GM10847 (cell line): ENCODE measurements around the gene AASDH.

Experiments
- POLR2A ChIP-seq: IDR thresholded peaks from 2 replicates; pipeline ENCODE4 v1.6.1; 2011; ENCODE audit not compliant: insufficient read length; ENCODE audit errors: extremely low read depth

The AASDH gene

DNA sequence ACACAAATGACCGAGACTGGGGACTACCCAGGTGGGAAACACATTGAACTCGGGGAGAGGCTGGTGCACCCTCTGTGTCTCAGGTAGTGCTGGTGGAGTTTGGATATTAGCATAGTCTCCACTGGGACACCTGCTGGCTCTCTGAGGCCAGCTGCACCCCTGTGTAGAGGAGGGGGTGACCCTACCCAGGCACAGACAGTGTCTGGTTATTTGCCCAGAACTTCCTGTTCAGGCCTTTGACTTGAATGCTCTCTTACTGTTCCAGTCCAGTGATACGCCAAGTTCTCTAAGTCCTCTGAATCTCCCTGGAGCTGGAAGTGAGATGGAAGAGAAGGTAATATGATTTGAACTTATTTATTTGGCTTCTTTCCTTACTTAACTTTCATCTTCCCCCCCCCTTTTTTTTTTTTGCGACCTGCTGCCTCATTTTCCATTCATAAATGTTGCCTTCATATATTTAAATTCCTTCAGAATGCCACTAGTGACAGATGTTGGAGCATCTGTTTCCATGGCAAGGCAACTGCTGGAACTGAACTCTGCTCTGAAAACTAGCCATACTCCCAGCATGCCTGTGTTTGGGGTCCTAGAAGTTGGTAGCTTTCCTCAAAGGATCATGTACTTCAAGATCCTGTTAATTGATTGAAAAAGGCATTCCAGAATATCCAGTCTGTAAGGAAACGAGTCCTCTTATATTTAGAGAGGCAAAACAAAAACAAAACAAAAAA is 76.7 kb downstream of the AASDH start:
- TF ChIP-seq POLR2A: no peak

DNA sequence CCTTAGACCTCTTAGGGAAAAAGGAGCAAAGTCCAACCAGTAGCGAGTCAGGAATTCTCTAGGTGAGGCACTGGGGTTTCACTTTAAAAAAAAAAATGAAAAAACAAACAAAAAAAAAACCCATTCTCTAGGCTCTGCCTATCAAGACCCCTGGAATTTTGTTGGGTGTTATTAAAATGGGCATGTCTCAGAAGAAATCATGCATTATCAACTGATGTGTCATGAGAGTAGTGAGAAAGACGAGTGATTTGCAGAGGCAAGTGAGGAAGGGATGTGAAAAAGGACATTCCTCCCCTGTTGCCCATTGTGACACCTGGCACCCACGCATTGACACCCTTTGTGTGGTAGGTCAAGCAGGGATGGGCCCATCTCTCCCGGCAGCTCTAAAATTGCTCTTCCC is 78.9 kb downstream of the AASDH start:
- no peak for TF ChIP-seq POLR2A

DNA sequence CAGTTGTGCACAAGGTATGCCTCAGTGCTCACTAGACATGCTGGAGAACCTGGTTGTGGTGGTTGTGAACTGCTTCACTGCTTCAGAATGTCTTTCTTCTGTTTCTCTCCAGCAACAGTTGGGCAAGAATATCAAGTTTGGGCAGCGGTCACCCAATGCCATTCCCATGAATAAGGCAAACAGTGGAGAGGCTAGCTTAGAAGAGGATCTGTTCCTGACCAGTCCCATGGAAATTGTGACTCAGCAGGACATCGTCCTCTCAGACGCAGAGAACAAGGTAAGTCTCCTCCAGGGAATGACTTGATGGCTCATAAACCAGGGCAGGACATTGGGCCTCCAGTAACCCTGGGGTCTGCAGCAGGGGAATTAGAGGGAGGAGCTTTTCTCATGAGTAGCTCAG is 79.9 kb downstream of the AASDH start:
- no peak for TF ChIP-seq POLR2A

DNA sequence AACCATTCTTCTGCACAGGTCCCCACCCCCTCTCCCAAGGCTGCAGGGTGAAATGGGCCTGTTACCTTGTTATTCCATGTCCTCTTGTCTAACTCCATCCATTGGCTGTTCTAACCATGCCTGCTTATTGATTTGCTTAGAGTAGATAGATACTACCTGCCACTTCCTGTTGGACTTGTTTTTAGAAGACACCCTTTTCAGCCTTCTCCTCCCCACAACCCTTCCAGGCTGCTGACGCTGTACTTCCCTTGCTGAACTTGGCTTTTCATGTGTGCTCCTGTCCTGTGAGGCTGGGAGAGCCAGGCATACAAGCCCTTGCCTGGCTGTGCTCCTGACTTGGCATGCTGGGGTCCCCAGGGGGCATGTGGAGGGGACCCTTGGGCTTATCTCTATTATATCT is 81.9 kb downstream of the AASDH start:
- TF ChIP-seq POLR2A: no peak

DNA sequence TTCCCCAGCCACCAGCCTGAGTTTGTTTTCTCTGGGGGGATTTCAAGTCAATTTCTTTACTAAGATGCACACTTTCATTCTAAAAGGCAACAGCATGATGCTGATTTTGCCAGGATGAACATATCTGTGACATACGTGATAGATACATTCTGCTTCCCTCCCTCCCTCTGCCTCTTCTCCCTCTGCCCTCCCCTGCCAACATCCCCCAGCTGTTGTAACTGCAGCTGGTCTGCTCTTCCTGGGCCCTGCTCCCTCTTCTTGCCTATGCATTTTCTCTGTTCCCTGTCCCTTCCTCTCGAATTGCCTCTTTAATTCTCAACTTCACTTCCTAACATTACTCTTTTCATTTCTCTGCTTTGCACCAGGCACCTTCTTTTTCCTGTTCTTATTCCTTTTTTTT is 83.4 kb downstream of the AASDH start:
- no peak for TF ChIP-seq POLR2A

DNA sequence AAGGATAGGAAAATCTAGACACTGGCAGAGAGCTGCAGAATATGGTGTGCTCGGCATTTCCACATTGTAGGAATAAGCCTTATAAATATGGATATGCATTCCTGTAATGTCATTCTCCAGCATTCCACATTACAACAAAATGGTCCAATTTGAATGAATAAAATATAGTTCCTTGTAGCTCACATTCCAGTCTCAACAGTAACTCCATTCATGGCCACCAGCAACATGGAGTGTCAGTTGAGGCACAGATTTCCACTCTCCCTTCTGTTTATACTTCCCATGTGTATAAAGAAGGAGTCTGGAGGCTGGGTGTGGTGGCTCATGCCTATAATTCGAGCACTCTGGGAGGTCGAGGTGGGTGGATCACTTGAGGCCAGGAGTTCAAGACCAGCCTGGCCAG is 84.5 kb downstream of the AASDH start:
- TF ChIP-seq POLR2A: no peak

DNA sequence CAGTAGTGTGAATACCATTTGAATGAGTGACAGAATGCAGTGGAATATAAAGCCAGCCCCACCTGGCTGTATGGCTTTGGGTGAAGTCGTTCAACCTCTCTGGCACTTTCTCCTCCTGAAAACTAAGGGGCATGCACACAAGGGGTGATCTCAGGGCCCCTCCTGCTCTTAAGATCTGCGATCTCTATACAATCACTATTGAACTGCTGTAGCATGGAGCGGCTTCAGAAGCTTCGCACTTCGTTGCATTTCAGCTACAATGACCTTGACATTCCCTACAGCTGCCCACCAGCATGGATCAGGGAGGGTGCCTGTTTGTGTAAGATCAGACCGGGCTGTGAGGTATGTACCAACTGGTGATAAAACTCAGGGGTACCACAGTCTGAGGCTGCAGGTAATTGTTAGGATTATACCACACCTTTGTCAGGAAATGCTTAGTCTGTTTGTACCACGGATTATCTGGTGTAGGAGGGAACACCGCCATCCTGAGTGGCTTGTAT is 85.2 kb downstream of the AASDH start:
- TF ChIP-seq POLR2A: no peak

DNA sequence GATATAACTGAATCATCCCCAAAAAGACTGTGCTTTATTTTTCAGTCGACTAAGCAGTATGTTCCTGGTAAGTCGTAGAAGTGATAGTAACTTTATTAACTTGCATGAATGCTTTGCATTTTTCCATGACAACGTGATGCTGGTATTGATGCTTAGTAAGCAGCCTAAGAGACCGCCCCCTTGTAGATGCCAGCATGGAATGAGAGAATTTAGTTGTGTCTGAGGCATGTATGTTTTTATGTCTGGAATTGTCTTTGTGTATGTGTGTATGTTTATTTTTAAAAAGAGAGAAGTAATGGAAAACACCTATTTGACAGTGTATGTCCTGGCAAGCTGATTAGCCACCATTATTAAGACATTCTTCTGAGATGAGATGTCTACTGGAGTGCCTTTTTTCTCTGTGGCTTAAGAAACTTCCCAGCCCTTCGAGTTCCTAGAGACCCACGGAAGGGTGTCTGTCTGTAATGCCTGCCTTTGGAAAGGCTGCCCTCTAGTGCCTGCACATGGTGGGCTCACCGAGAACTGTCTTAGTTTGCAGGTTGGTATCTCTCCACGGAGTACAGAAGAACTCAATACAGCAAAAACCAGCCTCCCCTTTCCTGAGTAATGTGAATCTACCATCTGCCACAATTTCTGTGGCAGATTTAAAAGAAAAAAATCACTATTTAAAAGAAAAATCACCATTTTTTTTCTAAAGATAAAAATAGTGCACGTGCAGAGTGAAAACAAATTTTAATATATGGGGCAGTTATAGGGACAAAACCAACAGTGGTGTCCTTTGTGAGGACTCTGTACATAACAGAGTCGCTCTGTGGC is 85.9 kb downstream of the AASDH start:
- no peak for TF ChIP-seq POLR2A

DNA sequence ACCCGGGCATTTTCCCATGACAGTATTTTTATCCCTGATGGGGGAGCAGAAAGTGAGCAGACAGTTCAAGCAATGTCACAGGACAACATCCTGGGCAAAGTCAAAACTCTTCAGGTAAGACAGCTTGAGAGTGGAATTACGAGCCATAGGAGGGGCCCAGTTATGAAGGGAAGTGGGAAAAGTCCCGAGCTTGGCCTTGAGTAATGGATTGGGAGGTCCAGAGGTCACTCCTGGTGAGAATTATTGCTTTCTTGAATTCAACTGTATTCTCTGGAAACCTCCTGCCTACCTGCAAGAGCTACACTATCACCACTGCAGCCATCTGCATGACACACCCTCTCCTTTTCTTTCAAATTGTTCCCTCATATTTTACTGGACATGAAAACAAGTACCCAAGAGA is 89.1 kb downstream of the AASDH start:
- TF ChIP-seq POLR2A: no peak

DNA sequence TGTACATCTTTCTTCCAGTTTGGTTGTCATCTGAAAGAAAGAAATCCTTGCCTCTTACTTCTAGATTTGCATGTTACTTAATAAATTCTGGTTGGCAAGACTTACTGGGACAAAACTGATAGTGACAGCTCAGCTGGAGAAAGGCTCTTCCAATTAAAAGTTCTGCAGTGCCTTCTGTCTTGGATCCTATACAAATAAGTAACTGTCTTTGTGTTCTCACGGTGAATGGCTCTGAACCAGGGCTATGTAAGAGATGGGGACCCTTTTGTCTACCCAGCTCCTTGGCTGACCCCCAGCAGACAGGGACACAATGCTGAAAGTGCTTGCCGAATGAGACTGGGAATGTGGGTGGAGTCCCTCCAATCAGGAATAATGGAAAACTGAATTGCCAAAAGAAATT is 89.5 kb downstream of the AASDH start:
- TF ChIP-seq POLR2A: no peak

DNA sequence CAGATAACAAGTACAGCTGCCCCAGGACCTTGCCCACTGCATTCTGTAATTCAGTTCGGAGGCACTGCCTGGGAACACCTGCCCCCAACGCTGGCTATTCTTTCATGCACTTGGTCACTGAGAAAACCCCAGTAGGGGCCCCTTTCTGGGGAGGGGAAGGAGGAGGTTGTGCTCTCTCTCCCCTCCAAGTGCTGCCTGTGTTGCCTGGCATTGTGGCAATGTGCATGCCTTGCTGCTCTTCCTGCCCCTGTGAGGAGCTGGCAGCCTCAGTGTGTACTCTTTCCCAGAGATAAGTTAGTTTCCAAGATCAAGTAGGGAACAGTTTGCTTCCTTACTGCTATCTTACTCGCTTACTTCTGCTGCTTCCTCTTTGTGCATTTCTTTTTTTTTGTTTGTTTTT is 90.8 kb downstream of the AASDH start:
- TF ChIP-seq POLR2A: no peak

DNA sequence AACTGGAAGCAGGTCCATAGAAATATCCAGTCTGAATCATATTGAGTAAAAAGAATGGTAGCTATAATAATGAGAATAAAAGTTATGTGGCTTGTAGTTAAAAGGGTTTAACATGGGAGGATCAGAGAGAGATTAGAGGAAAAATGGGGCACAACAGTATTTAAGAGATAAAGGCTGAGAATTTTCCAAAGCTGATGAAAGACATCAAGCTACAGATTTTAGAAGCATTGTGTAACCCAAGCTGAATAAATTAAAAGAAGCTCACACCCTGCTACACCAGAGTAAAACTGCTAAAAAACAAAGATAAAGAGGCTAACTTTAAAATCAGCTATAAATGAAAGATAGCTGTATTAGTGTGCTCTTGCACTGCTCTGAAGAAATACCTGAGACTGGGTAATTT is 94.2 kb downstream of the AASDH start:
- TF ChIP-seq POLR2A: no peak

DNA sequence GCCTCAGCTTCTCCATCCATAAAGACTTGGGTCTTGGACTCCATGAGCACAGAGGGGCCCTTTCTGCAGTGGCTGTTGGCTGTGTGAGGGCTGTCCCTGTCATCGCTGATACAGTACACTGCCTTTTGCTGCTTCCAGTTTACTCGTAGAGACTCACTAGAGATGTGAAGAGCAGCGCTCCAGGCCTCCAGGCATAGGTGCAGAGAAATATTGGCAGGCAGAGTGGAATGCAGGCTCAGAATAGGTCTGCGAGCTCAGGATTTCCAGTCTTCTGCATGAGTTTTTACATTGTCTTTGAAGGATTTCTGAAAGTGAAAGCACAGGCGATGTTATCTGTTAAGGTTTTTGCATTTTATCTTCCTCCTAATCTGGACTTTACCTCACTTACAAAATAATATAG is 97.4 kb downstream of the AASDH start:
- TF ChIP-seq POLR2A: no peak

DNA sequence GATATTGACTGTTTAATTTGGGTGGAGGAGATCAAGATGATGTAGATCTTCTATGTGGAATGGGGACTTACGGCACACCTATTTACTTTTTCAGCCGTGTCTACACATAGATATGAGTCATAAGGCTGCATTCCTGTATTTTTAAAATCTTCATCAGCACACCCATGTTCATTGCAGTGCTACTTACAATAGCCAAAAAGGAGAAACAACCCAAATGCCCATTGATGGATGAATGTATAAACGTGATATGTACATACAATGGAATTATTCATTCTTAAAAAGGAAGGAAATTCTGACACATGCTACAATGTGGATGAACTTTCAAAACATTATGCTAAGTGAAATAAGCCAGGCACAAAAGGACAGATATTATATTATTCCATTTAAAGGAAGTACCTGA is 98.6 kb downstream of the AASDH start:
- no peak for TF ChIP-seq POLR2A
